OCI-LY7 (cell line): ENCODE data around the gene KIAA1671. TPM values are rescaled to one million over a fixed set of nuclear protein-coding genes. Genes with fewer than 3 reads are reported as not detected.

Experiments used
- BruUV-seq: library from RNA; stranded (reverse); fragments of 400-500 nt; replicated peaks from 2 replicates; lab custom pipeline; 2021; lab: Mats Ljungman, UMichigan
- CTCF ChIA-PET: fragments of 300-600 bp; sonication (Branson Sonifier 250); formaldehyde crosslinking; loops from one replicate; lab custom pipeline; 2022; ENCODE audit warnings: antibody characterized with exemption; ENCODE audit not compliant: unreplicated experiment; lab: Charles Lee
- POLR2A ChIA-PET: fragments of 300-600 bp; sonication (Branson Sonifier 250); formaldehyde crosslinking; loops from one replicate; lab custom pipeline; 2022; ENCODE audit warnings: antibody characterized with exemption; lab: Charles Lee
- DNase-seq: peaks from one replicate; pipeline ENCODE4 v3.0.0-alpha.2; 2015; ENCODE audit warnings: low spot score
- H2AFZ ChIP-seq: fragments of 200-600 bp; sonication (generic), shearing (Covaris generic); 2 replicates; pipeline ENCODE4 v1.6.1; 2014; ENCODE audit warnings: mild to moderate bottlenecking, antibody characterized with exemption, low read length, moderate library complexity
- H3K27ac ChIP-seq: fragments of 200-600 bp; sonication (generic); 2 replicates; pipeline ENCODE4 v1.5.1; 2014; ENCODE audit warnings: mixed run types, low read depth, mild to moderate bottlenecking, moderate library complexity, low read length, inconsistent platforms; ENCODE audit not compliant: poor library complexity, severe bottlenecking
- H3K36me3 ChIP-seq: fragments of 200-600 bp; sonication (generic); 2 replicates; pipeline ENCODE4 v1.6.1; 2014; ENCODE audit warnings: mild to moderate bottlenecking, antibody characterized with exemption, low read length, moderate library complexity, mixed read lengths; ENCODE audit not compliant: insufficient read depth
- H3K4me1 ChIP-seq: fragments of 200-600 bp; sonication (generic); 2 replicates; pipeline ENCODE4 v1.5.1; 2014; ENCODE audit warnings: mild to moderate bottlenecking, low read length; ENCODE audit not compliant: insufficient read depth, poor library complexity, severe bottlenecking
- H3K4me2 ChIP-seq: fragments of 200-600 bp; sonication (generic); 2 replicates; pipeline ENCODE4 v1.6.1; 2014; ENCODE audit warnings: mild to moderate bottlenecking, low read length
- H3K4me3 ChIP-seq: fragments of 200-600 bp; sonication (generic); 2 replicates; pipeline ENCODE4 v1.5.1; 2014; ENCODE audit warnings: mild to moderate bottlenecking, low read depth, low read length; ENCODE audit not compliant: poor library complexity, severe bottlenecking
- H3K79me2 ChIP-seq: fragments of 200-600 bp; sonication (generic); 2 replicates; pipeline ENCODE4 v1.6.1; 2016; ENCODE audit warnings: low read depth, mild to moderate bottlenecking, low read length, moderate library complexity, mixed read lengths; ENCODE audit not compliant: insufficient read depth
- H3K9me2 ChIP-seq: fragments of 200-600 bp; sonication (generic); 2 replicates; pipeline ENCODE4 v1.6.1; 2016; ENCODE audit warnings: mild to moderate bottlenecking, low read length, mixed read lengths; ENCODE audit not compliant: insufficient read depth
- H3K9me3 ChIP-seq: fragments of 200-600 bp; sonication (generic); 2 replicates; pipeline ENCODE4 v1.6.1; 2014; ENCODE audit warnings: mild to moderate bottlenecking, mixed run types, low read length, mixed read lengths
- H4K20me1 ChIP-seq: fragments of 200-600 bp; sonication (generic); 2 replicates; pipeline ENCODE4 v1.6.1; 2014; ENCODE audit warnings: mild to moderate bottlenecking, antibody characterized with exemption, low read length, moderate library complexity, mixed read lengths; ENCODE audit not compliant: insufficient read depth
- EZH2phosphoT487 ChIP-seq: fragments of 200-600 bp; sonication (generic); IDR thresholded peaks from 2 replicates; pipeline ENCODE4 v1.6.1; 2018; ENCODE audit warnings: low read depth, borderline replicate concordance, mild to moderate bottlenecking, mixed run types, antibody characterized with exemption, low read length, moderate library complexity, mixed read lengths
- intact Hi-C: fragments of 100-400 bp; cut with micrococcal nuclease; formaldehyde crosslinking; loops from one replicate; pipeline ENCODE4 v1.10.0; 2022; ENCODE audit not compliant: unreplicated experiment
- total RNA-seq, 2 experiments: library from RNA; depleted of rRNA in 1 of 2; stranded (reverse); fragments of >200 nt in 1 of 2; shearing (Covaris generic) in 1 of 2; gene quantifications; 2 replicates each; pipeline ENCODE4 v1.2.3, GENCODE V29; 2014 to 2022
- TF ChIP-seq, protein P1 (sequence below): fragments of 200-600 bp; sonication (generic); conservative IDR thresholded peaks from 2 replicates; pipeline ENCODE4 v1.5.1; 2014; ENCODE audit warnings: mild to moderate bottlenecking, antibody characterized with exemption, low read length, moderate library complexity, mixed read lengths

KIAA1671 gene
- total RNA-seq, 2 experiments from 2014 or later = not detected

DNA sequence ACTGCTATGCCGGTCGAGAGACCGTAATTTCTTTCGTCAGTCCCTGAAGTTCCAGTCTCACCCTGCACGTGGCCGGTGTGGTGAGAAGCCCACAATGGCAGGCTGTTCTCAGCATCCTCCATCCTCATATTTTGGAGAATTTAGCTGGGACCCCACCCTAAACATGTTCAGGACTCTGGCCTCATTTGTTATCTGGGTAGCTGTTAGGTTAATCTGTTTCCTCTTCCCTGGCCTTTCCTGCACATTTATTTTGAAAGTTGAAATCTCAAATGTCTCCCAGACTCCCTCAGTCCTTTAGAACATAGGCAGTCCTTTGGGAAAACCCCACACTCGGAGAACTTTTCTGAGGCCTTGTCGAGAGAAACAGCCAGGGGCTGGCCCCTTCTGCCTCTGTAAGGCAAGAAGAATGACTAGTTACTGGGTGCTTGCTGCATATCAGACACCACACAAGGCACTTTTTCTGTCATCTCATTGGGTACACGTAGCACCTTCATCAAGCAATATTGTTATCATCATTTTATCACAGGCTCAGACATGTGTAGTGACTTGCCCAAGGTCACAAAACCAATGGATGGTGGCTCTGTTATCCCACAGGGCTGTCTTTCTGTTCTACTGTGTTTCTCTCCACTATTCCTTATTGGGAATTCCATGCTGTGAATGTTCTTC, 137.8 kb downstream of the KIAA1671 start:
- POLR2A ChIA-PET = no interaction called here
- Histone ChIP-seq H3K4me2 (no peak overlapping the region), H3K27ac (no peak overlapping the region), H3K4me1 (peaks cover 9% of the 10 kb centered on the region), H3K36me3 (no peaks in the 10 kb centered on the region), H2AFZ (no peak overlapping the region), H3K9me2 (no peaks in the 10 kb centered on the region), H4K20me1 (no peaks in the 10 kb centered on the region), H3K4me3 (no peak overlapping the region), H3K9me3 (no peaks in the 10 kb centered on the region), H3K79me2 (no peaks in the 10 kb centered on the region)
- intact Hi-C loops = no loop called here
- TF ChIP-seq, protein P1, sequence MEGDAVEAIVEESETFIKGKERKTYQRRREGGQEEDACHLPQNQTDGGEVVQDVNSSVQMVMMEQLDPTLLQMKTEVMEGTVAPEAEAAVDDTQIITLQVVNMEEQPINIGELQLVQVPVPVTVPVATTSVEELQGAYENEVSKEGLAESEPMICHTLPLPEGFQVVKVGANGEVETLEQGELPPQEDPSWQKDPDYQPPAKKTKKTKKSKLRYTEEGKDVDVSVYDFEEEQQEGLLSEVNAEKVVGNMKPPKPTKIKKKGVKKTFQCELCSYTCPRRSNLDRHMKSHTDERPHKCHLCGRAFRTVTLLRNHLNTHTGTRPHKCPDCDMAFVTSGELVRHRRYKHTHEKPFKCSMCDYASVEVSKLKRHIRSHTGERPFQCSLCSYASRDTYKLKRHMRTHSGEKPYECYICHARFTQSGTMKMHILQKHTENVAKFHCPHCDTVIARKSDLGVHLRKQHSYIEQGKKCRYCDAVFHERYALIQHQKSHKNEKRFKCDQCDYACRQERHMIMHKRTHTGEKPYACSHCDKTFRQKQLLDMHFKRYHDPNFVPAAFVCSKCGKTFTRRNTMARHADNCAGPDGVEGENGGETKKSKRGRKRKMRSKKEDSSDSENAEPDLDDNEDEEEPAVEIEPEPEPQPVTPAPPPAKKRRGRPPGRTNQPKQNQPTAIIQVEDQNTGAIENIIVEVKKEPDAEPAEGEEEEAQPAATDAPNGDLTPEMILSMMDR = no peak
- TF ChIP-seq EZH2phosphoT487 = no peak
- CTCF ChIA-PET = no interaction called here
- no TSS peak for BruUV-seq
- DNase-seq = no peak

DNA sequence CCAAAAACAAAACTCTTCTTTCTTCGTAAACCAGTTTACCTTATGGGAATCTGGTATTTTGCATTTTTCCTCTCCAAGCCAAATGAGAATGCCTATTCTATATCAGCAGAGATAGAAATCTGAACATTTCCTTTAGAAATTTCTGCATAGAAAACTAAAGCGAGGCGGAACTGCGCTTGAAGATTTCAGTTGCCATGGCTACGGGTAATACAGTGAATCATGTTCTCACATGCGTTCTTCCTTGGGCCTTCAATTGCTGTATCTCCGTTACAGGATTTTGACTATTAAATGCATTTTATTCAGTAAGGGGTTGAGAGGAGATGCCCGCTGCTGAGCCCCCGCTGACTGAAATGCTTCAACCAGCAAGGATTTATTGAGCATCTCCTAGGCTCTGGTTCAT, 138.9 kb downstream of the KIAA1671 start:
- H2AFZ ChIP-seq = no peak overlapping the region
- H3K4me3 ChIP-seq = no peak overlapping the region
- no TSS peak for BruUV-seq
- TF ChIP-seq, protein P1 = no peak
- TF ChIP-seq EZH2phosphoT487 = no peak
- no peaks in the 10 kb centered on the region for H3K9me2 ChIP-seq
- no peak overlapping the region for H3K27ac ChIP-seq
- no peaks in the 10 kb centered on the region for H3K9me3 ChIP-seq
- H4K20me1 ChIP-seq = no peaks in the 10 kb centered on the region
- DNase-seq = no peak
- no peaks in the 10 kb centered on the region for H3K79me2 ChIP-seq
- POLR2A ChIA-PET = no interaction called here
- peaks cover 4% of the 10 kb centered on the region for H3K4me1 ChIP-seq
- H3K36me3 ChIP-seq = no peaks in the 10 kb centered on the region
- CTCF ChIA-PET = no interaction called here
- intact Hi-C loops = no loop called here
- no peak overlapping the region for H3K4me2 ChIP-seq

DNA sequence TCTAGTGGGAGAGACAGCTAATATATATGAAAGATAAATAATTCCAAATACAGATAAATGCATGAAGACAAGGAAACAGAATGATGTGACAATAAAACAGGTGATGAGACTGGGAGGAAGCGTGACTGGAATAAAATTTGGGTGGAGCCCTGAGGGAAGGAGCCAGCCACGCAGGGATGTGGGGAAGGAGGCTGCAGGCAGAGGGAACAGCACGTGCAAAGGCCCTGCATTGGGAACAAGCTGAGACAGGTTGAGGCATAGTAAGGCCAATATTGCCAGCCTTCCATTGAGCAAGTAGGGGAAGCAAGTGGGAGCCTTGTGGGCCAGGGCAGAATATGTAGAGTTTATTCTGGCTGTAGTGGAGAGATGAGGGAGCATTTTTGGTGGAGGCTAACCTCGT, 139.6 kb downstream of the KIAA1671 start:
- intact Hi-C loops = no loop called here
- H4K20me1 ChIP-seq = no peaks in the 10 kb centered on the region
- DNase-seq = no peak
- no peaks in the 10 kb centered on the region for H3K36me3 ChIP-seq
- no peaks in the 10 kb centered on the region for H3K9me3 ChIP-seq
- TF ChIP-seq EZH2phosphoT487 = no peak
- TF ChIP-seq, protein P1 = no peak
- H3K9me2 ChIP-seq = no peaks in the 10 kb centered on the region
- H3K4me3 ChIP-seq = no peak overlapping the region
- H3K27ac ChIP-seq = no peak overlapping the region
- ChIA-PET CTCF (no interaction called here), POLR2A (no interaction called here)
- H3K79me2 ChIP-seq = no peaks in the 10 kb centered on the region
- no peaks in the 10 kb centered on the region for H3K4me1 ChIP-seq
- H3K4me2 ChIP-seq = no peak overlapping the region
- no peak overlapping the region for H2AFZ ChIP-seq
- no TSS peak for BruUV-seq
